Activated CD4-positive, CD25-positive, alpha-beta regulatory T cell (primary cell): ENCODE measurements around the gene METTL17.
"Not testable (repeated sequence)": the region's sequence is repeated elsewhere in the genome, so short reads cannot be mapped to it uniquely, and the experiment has no call there.

ENCODE experiments used
- DNase-seq, 4 experiments: peaks; one replicate each; lab custom pipeline; 2025; lab: John Stamatoyannopoulos, UW

METTL17 gene

DNA sequence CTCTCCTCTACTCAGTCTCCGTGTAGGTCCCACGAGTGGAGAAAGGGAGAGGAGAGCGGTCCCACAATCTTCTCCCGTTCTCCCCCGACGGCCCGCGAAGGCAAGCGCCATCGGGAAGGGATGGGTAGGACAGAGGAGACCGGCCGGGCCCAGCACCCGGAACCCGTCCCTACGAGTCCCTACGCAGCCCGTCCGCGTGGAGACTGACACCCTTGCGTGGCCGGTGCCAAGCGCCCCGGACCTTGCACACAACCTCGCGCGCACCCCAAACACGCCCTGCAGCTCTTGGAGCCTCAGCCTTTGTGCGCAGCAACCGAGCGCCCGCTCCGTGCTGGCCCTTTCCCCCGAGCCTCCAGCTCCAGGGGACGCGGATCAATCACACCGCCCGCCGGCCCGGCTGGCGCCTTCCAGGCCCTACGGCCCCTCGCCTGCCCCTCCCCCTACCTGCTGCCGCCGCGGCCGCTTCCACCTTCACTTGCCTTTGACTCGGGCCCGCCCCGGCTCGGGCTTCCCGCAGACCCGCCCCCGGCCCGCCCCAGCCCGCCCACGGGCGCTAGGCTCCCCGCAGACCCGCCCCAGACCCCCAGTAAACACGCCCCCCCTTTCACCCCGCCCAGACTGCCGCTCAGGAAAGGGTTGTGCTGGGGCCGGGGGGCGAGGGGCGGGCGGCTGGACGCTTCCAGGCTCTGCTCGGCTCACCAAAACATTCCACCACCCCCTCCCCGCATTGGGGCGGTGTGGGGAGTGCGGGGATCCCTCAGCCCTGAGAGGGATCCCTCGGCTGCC is 35.0 kb downstream of the METTL17 start, which contains the start of gene NDRG2:
Gene NDRG2 (minus strand): TSS at position 477 of the 786 bp plus-strand sequence. CDS start 1,746 bp downstream, outside the sequence.
- DNase-seq, result peak; percentile 25 to 69 (median 48)

DNA sequence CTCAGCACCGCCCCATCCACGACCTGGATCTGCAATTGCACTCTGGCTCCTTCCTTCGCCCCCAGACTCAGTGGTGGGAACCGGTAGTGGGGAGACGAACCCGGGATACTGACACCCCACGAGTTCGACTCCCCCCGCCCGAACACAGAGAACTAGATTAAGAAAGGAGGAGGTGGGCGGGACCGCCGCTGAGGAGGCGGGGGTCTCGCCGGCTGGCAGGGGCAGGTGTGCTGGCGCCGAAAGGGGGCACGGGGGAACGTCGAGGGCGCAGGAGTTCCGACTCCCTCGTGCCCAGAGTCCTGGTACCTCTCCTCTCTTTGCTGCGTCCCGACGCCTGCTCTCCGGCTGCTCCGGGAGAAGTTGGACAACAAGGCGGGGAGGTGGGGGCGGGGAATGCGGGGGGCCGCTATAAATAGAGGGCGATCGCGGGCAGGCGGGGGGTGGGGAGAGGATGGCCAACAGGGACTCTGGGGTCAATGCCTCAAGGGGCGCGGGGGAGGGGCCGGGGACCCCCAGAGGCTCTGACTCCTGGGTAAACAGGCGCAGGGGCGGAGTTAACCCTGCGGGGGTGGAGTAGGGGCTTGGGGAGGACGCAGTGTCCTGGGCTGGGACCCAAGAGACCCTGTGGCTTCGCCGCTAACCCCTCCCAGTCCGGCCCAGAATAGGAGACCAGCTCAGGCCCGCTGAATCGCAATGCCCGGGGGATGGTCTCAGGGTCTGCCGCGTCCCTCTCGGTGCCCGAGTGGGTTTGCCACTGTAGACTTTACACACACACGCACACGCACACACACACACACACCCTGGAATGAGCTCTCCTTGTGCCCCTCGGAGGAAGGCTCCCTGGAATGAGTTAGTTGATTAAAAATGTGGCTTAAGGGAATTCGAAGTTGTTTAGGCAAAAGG is 35.8 kb downstream of the METTL17 start:
- DNase-seq, result no peak

DNA sequence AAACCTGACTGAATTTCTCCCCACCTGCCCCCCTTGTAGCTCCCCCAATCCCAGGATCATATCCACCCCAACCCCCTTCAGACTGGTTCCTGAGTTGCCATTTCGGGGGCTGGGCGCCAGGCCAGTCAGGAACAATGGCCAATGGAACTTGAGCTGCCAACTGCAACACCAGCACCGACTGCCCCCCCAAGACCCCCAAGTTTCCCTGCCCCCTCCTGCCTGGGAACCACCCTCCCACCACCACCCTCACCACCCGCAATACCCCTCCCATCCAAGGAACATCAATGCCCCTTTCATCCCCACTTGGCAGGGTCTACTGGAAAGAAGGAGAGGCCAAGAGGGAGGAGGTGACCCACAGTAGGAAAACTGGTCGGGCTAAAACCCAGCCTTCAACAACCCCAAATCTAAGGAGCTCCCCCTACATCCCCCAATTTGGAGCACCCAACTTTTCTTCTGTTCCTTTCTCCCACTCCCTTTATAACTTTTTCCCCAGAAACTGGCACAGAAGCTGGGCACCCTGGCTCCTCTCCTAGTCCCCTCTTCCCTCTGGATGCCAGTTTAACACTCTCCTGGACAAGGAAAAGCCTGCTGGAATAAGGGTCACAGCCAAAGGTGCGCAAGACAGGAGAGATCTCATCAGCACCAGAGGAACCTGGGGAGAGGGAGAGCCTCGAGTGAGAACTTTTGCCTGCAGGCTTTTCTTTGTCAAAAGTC is 36.7 kb downstream of the METTL17 start:
- DNase-seq, result no peak

DNA sequence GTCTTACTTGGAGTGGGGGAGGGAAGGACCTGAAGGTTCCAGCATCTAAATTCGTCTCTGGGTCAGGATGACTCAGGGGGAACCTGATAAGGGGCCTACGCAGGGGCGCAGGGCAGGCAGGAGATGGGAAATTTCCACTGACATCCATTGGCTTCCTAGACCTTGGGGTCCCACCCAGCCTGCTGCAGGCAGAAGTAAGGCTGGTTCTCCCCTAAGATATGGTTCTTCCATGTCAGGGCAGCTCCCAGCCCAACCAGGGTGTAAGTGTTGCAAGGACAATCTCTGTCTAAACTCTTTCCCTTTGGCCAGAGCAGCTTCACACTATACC is 37.2 kb downstream of the METTL17 start:
- DNase-seq, result no peak

DNA sequence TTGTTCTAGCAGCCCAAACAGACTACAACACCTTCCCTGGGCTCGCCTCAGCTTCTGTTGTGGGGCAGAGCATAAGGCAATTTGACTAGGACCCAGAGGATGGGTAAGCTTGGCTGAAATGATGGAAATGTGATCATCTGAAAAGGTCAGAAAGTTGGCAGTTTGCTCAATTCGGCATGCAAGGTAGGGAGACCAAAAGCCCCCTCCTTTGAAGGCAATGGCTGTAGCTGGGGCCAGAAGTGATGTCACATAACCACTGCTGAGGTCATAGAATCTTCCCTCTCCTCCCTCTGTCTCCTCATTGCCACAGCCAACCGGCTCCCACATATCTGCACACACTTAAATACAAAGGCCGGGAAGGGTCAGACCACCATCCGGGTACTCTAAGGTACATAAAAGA is 40.1 kb downstream of the METTL17 start, which contains the start of gene TPPP2:
Gene TPPP2 (plus strand): TSS at position 301 of the 400 bp plus-strand sequence. CDS start 365 bp downstream, outside the sequence.
- no peak for DNase-seq

DNA sequence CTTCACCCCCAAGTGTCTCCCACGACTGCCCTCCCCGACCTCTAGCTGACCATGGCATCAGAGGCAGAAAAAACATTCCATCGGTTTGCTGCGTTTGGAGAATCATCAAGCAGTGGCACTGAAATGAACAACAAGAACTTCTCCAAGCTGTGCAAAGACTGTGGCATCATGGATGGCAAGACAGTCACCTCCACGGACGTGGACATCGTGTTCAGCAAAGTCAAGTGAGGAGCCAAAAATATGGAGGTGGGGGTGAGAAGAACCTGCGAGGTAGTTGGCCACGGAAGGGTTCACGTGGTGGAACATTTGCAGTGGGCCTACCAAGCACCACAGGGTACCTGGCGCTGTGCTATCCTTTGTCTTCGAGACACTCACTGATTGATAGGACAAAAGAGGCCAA is 40.8 kb downstream of the METTL17 start:
- DNase-seq, result no peak

DNA sequence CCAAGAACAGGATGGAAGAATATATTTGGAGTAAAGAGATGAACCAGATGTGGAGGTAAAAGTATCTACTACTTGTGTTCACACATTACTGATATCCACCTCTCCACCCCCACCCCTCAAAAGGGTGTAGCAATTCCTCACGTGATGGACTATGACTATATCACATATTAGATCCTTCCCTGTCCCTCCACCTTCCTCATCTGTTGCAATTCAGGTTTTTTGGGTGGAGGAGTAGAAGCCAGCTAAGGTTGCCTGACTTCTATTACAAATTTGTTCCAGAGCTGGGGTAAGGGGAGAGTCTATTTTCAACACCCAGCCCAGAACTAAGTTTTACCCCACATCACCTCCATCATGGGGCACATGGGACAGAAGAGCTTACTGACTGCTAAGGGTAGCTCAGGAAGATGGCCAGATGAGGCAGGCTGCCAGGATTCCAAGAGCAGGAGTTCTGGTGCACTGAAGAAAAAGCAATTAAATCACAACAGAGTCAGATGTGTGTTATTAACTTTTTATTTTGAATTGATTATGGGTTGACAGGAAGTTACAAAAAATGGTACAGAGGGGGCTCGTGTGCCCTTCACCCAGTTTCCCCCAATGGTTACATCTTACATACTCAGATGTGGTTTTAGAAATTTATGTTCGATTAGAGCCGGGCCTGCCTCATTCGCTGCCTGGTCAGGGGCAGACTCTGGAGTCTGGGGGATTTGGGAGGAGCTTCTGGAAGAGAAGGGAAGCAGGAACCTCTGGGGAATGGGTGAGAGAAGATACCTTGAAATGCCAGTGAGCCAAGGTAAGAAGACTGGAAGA is 42.7 kb downstream of the METTL17 start:
- no peak for DNase-seq

DNA sequence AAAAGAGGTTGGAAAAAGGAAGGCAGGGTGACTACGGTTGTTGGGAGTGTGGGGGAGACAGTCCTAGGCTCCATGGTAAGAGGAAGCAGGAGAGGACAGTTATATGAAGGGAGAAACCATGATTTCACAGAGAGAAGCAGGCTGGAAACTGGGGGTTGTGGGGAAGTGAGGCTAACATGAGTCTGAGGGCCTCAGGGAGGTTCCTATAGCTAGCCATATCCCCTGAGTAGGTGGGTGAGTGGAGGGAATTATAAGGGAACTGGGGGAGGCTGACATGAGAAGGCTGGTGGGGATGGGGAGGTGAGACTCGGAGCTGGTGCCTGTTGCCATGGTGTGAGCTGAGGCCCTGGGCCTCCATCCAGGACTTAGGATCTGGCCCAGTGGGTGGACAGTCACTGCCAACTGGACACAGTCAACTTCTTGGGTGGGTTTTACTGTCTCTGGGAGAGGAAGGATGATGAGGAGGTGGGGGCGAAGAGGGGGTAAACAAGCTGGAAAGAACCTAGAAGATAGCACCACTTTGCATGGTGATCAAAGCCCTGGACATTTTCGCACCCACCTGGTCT is 43.4 kb downstream of the METTL17 start:
- DNase-seq, result no peak

DNA sequence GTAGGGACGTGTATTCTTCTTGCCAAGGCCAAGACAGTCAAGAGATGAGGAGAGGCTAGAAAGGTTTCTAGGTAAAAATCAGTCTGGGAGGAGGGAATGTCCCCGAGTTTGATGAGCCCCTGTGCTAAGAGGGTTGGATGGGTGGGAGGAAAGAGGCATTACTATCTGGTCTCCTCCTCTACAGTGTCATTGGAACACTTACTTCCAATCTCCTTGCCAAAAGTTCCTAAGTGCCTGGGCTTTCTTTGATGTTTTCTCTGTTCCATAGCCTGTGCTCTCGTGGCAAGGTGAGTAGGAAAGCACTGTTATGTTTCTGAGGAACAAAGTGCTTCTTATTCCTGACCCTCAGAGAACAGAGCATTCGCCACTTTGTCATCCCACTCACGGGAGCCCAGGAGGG is 44.9 kb downstream of the METTL17 start, which contains the start of gene RNASE13:
Gene RNASE13 (minus strand): TSS at position 101 of the 400 bp plus-strand sequence. CDS start 519 bp downstream, outside the sequence.
- no peak for DNase-seq

DNA sequence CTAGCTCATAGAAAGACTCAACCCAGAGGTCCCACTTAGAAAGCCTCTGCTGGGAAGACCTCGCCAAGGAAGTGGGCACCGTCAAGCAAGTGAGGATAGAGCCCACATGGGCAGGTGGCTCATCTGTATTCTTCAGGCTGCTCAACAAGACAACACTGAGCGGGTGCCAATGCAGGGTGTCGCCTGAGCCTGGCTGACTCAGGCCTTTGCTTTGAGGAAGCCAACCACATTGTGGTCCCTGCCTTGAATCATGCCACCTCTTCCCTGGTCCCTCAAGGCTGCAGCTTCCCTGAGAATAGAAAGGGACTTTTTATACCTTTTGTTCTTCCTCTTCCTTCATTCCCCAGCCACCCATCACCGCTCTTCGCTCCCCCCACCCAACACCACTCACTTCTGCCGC is 47.0 kb downstream of the METTL17 start:
- DNase-seq, result no peak

DNA sequence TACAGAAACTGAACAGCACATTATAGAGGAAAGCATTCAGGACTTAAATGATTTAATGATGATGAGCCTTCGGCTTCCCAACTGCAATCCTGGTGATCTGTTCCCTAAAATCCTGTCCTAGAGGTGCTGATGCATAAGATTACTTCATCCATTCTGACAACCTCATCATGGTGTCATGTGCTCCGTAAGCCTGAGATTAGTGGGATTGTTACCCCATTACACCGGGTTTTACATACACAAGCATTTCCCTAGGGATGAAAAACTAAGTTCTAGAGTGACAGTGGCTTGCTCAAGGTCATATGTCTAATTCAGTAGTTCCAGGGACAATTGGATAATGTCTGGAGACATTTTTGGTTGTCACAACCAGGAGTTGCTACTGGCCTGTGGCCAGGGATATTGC is 47.4 kb downstream of the METTL17 start:
- no peak for DNase-seq

DNA sequence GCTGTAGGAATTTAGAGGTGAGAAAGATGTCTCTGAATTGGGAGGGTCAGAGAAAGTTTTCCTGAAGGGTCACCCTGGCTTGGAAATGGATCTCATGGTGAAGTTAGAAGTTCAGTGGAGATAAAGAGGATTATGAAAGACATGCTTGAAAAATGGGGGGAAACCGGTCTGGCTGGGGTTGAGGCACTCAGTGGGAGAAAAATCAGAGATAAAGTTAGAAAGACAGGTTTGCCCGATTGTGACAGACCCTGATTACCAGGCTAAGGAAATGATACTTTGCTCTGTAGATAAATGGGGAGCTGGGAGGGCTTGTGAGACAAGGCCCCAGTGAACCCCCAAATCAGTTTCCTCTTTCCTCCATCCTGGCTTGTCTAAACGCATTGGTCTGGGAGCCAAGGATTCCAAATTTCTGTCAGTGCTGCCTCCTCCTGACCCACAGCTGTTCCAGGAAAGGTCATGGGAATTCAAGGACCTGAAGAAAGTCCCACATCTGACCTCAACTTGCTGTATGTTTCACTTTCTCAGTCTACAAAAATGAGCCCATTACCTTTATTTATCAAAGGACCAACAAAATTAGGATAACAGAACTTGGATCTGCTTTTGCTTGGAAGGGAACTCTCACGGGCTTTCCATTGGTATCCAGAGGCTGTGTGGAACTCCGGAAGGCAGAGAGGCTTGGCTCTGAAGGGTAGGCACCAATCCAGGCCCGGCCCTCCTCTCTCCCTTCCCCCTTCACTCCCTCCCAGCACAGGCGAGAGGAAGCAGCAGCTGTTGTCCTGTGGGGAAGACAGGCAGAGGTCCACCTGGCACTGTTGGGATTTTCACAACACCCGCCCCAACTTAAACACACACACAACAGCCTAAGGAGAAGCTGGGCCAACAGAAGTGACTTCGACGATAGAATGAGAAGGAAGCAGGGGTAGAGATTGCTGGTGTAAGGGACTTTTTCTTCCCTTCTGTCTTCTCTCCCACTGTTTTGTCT is 49.0 kb downstream of the METTL17 start:
- no peak for DNase-seq

DNA sequence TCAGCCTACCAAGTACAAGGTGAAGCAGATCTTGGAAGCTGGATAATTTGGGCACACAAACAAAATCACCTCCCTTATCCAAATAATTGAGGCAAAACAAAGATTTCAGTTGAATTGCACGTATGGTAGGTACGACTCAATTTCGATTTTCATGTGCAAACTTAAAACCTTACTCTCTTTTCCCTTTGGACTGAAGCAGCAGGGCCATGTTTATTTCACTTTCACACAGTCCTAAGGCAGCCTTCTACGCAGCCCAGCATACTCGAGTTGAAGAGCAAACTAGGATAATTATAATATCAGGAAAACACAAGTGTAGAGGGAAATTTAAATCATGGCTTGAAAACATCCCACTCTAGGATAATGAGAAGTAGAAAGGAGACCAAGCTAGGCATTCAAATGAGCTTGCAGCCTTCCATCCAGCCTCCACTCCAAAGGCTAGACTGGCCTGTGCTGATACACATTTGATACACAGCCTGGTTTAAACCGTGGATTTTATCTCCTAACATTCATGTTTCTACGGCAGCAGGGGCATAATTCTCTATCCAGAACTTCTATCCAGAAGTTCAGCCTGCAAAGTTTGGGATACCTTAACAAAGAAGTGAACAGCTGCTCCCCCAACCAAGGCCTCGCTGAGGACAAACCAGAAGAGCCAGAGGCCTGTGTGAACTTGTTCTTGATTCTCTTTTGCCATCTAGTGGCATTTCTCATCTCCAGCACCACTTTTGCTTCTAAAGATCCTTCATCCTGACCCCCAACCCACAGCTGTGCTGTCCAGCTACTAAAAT is 50.0 kb downstream of the METTL17 start:
- DNase-seq, result no peak

DNA sequence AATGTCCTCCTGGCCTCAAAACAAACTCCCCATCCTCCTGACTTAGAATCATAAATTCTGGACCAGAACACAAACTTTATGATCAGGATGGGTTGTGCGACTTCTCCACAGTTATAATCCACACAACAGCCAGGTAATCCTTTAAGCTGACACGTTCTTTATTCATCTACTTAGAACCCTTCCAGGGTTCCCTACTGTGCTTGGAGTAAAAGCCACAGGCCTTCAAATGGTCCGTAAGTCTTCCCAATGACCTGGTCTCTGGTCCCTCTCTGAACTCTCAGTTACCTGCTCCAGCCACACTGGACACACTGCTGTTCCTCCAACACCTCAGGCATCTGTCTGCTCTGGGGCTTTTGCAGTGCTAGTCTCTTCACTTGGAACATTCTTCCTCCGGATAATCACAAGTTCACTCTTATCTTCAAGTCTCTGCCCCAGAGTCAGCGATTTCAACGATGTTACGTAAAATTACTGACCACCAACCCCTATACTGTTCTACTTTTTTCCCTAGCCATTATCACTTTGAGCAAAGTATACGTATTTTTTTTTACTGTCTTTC is 50.7 kb downstream of the METTL17 start:
- DNase-seq, result no peak

DNA sequence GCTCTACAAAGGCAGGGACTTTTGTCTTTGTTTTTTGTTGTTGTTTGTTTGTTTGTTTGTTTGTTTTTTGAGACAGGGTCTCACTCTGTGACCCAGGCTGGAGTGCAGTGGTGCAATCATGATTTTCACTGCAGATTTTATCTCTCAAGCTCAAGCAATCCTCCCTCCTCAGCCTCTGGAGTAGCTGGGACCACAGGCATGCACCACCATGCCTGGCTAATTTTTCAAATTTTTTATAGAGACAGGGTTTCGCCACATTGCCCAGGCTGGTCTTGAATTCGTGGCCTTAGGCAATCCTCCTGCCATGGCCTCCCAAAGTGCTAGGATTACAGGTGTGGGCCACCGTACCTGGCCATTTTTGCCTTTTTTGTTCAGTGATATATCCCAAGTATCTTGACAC is 51.2 kb downstream of the METTL17 start:
- DNase-seq, result not testable (repeated sequence)

DNA sequence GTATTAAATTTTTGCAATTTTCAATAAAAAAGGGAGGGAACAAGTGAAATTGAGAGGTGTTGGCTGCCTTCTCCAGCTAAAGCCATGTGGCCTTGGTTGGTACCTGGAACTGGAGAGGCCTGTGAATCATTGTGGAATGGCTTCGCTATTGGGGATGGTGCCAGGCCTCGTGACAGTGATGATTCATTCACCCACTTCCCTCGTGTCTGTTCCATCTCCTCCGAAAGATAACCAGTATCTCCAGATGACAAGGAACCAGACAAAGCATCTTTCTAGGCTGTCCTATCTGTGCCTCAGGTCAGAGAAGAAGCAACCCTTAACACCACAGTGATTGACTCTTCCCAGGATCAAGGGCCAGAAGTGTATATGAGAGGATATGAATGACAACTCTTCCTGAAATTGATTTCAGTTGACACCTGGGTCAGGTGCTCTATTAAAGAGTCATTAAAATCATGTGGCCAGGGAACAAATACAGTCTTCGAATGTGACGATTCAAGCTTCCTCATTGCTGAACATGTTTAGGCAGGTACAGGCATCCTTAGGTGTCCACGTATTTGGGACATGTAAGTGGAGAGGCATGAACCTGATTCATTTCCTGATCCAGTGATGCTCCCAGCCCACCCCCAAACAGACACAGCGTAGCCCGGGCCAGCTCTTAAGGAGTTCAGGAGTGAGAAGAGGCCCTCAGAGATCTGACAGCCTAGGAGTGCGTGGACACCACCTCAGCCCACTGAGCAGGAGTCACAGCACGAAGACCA is 52.1 kb downstream of the METTL17 start, which contains the start of gene RNASE7:
Gene RNASE7 (plus strand): TSS at position 687 of the 758 bp plus-strand sequence. CDS start 631 bp downstream, outside the sequence.
- DNase-seq, result no peak

DNA sequence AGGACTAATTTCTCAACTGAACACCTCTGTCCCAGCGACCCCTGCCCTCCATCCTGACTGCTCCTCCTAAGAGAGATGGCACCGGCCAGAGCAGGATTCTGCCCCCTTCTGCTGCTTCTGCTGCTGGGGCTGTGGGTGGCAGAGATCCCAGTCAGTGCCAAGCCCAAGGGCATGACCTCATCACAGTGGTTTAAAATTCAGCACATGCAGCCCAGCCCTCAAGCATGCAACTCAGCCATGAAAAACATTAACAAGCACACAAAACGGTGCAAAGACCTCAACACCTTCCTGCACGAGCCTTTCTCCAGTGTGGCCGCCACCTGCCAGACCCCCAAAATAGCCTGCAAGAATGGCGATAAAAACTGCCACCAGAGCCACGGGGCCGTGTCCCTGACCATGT is 53.1 kb downstream of the METTL17 start:
- DNase-seq, result no peak
